ENCODE data around the gene PNLDC1.

DNA sequence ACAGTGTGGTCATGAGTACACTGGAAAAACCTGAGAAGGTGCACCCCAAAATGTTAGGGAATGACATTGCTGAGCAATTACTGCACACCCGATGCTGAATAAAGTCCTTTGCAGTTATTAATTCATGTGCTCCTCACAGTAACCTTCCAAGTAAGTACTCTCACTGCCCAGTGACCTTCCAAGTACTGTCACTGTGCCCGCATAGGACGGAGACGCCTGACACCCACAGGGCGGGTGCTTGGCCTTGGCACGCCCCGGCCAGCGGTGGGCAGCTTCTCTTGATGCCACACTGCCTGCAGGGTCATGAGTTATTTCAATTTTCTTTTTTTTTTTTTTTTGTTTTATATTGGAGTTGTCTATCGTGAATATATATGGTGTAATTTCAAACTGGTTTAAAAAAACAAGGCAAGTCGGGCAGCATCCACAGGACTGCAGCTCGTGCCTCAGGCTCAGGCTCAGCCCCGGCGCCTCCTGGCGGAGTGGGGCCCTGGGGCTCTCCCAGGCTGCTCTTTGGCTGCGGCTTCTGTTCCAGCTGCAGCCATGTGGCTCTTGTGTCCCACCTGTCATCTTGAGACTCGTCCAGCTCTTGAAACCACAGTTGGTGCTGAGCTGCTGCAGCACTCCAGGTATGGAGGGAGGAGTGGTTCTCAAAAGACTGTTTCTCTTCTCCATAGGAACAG is 27.0 kb downstream of the PNLDC1 start:
- TF ChIP-seq TAF1 (IDR thresholded peaks at IDR 0.05; ENCODE audit: low read depth): no peak
- no peak for TF ChIP-seq POLR2AphosphoS5 (IDR thresholded peaks at IDR 0.05)
- no peak for TF ChIP-seq EP300 (conservative IDR thresholded peaks at IDR 0.05; ENCODE audit: poor library complexity, severe bottlenecking)
- TF ChIP-seq RAD21 (conservative IDR thresholded peaks at IDR 0.05): no peak

Data from neural cell (in vitro differentiated cells).